WERI-Rb-1 (cell line): ENCODE data around the gene MN1.
A peak's percentile ranks its signal among the peaks of the same experiment; 100 is the strongest.

Experiments
- DNase-seq: peaks from one replicate; pipeline ENCODE4 v3.0.0-alpha.2; 2020
- H3K27ac ChIP-seq: fragments of 250-450 bp; sonication (Bioruptor Pico); 2 replicates; pipeline ENCODE4 v1.5.1; 2020; ENCODE audit warnings: mild to moderate bottlenecking, moderate library complexity
- H3K27me3 ChIP-seq: fragments of 250-450 bp; sonication (Bioruptor Pico); 2 replicates; pipeline ENCODE4 v1.5.1; 2021; ENCODE audit warnings: mild to moderate bottlenecking, low read depth, moderate library complexity; ENCODE audit not compliant: insufficient read depth, severe bottlenecking
- H3K36me3 ChIP-seq: fragments of 250-450 bp; sonication (Bioruptor Pico); 2 replicates; pipeline ENCODE4 v1.5.1; 2020; ENCODE audit warnings: mild to moderate bottlenecking, moderate library complexity
- H3K4me3 ChIP-seq: 2 replicates; pipeline ENCODE4 v1.5.1; 2011; ENCODE audit warnings: low read depth, mild to moderate bottlenecking, control low read depth, low read length
- H3K9me3 ChIP-seq: fragments of 250-450 bp; sonication (Bioruptor Pico); 2 replicates; pipeline ENCODE4 v1.5.1; 2021; ENCODE audit warnings: mild to moderate bottlenecking, moderate library complexity; ENCODE audit not compliant: severe bottlenecking
- CTCF ChIP-seq: IDR thresholded peaks from 2 replicates; pipeline ENCODE4 v1.5.1; 2011; ENCODE audit warnings: low read depth, mild to moderate bottlenecking, control low read depth, inconsistent platforms, low read length

Gene MN1

GRCh38 chr22:27752771-27753170 is 48.8 kb downstream of the MN1 start:
- H3K27ac ChIP-seq: no peak overlapping the region
- no peaks in the 10 kb centered on the region for H3K9me3 ChIP-seq
- H3K27me3 ChIP-seq: no peaks in the 10 kb centered on the region
- H3K36me3 ChIP-seq: no peaks in the 10 kb centered on the region
- TF ChIP-seq CTCF: no peak
- H3K4me3 ChIP-seq: no peak overlapping the region
- DNase-seq: peak; percentile 79

GRCh38 chr22:27752141-27752540 is 49.4 kb downstream of the MN1 start:
- no peak for DNase-seq
- H3K9me3 ChIP-seq: no peaks in the 10 kb centered on the region
- no peak for TF ChIP-seq CTCF
- H3K4me3 ChIP-seq: no peak overlapping the region
- no peaks in the 10 kb centered on the region for H3K27me3 ChIP-seq
- no peaks in the 10 kb centered on the region for H3K36me3 ChIP-seq
- H3K27ac ChIP-seq: no peak overlapping the region

- Histone ChIP-seq H3K36me3 (no peaks in the 10 kb centered on the region), H3K4me3 (no peak overlapping the region), H3K27me3 (no peaks in the 10 kb centered on the region), H3K27ac (no peak overlapping the region), H3K9me3 (no peaks in the 10 kb centered on the region)
- no peak for DNase-seq
- no peak for TF ChIP-seq CTCF
Measured at GRCh38 chr22:27751277-27752070, 50.1 kb downstream of the MN1 start.

- H3K27ac ChIP-seq: no peak overlapping the region
- H3K27me3 ChIP-seq: no peaks in the 10 kb centered on the region
- H3K4me3 ChIP-seq: no peak overlapping the region
- no peaks in the 10 kb centered on the region for H3K36me3 ChIP-seq
- TF ChIP-seq CTCF: no peak
- DNase-seq: no peak
- H3K9me3 ChIP-seq: no peaks in the 10 kb centered on the region
Measured at GRCh38 chr22:27750584-27751265, 50.8 kb downstream of the MN1 start.

GRCh38 chr22:27749597-27750225 is 51.8 kb downstream of the MN1 start:
- DNase-seq: peak; percentile 23
- peak overlapping the region; percentile 31; the same call in 1 of the 2 replicates for H3K27ac ChIP-seq
- no peaks in the 10 kb centered on the region for H3K9me3 ChIP-seq
- no peaks in the 10 kb centered on the region for H3K27me3 ChIP-seq
- no peak overlapping the region for H3K4me3 ChIP-seq
- no peak for TF ChIP-seq CTCF
- no peaks in the 10 kb centered on the region for H3K36me3 ChIP-seq
